ENCODE measurements around the gene MX1.

DNA sequence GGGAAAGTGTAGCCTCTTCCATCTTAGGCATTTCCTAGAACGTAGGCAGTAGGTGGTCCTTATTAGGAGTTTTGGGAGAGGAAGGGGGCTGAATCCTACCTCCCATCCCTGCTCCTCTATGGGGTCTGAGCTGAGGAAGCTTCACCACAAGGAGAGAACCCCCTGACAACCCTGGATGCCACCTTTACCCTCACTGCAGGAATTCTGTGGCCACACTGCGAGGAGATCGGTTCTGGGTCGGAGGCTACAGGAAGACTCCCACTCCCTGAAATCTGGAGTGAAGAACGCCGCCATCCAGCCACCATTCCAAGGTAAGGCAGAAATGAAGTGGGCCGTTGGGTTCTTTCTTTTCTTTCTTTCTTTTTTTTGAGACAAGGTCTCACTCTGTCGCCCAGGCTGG, 1.5 kb downstream of the MX1 start:
- TF ChIP-seq, protein P1, sequence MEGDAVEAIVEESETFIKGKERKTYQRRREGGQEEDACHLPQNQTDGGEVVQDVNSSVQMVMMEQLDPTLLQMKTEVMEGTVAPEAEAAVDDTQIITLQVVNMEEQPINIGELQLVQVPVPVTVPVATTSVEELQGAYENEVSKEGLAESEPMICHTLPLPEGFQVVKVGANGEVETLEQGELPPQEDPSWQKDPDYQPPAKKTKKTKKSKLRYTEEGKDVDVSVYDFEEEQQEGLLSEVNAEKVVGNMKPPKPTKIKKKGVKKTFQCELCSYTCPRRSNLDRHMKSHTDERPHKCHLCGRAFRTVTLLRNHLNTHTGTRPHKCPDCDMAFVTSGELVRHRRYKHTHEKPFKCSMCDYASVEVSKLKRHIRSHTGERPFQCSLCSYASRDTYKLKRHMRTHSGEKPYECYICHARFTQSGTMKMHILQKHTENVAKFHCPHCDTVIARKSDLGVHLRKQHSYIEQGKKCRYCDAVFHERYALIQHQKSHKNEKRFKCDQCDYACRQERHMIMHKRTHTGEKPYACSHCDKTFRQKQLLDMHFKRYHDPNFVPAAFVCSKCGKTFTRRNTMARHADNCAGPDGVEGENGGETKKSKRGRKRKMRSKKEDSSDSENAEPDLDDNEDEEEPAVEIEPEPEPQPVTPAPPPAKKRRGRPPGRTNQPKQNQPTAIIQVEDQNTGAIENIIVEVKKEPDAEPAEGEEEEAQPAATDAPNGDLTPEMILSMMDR (IDR thresholded peaks at IDR 0.05), result no peak
- no peak for TF ChIP-seq EP300 (IDR thresholded peaks at IDR 0.05)
